HAP-1 (cell line): ENCODE data around the gene ITIH4.
A peak's percentile ranks its signal among the peaks of the same experiment; 100 is the strongest.

ENCODE experiments used
- DNase-seq, 2 experiments: peaks; one replicate each; pipeline ENCODE4 v3.0.0-alpha.2; 2016 to 2020; ENCODE audit warnings: low spot score in 2 of 2
- H3K27me3 ChIP-seq: fragments of 250-450 bp; sonication (Bioruptor Pico); 2 replicates; pipeline ENCODE4 v1.5.1; 2020; ENCODE audit warnings: low read depth, mild to moderate bottlenecking, moderate library complexity
- H3K36me3 ChIP-seq: fragments of 250-450 bp; sonication (Bioruptor Pico); replicated peaks from 2 replicates; pipeline ENCODE4 v1.5.1; 2020; ENCODE audit warnings: mild to moderate bottlenecking
- H3K4me1 ChIP-seq: fragments of 250-450 bp; sonication (Bioruptor Pico); 2 replicates; pipeline ENCODE4 v1.5.1; 2020; ENCODE audit warnings: mild to moderate bottlenecking
- H3K4me3 ChIP-seq: fragments of 250-450 bp; sonication (Bioruptor Pico); 2 replicates; pipeline ENCODE4 v1.5.1; 2020; ENCODE audit warnings: mild to moderate bottlenecking, moderate library complexity
- H3K9me3 ChIP-seq: fragments of 250-450 bp; sonication (Bioruptor Pico); 2 replicates; pipeline ENCODE4 v1.5.1; 2020; ENCODE audit warnings: mild to moderate bottlenecking, moderate library complexity
- in situ Hi-C: fragments of 300-500 bp; cut with MboI; formaldehyde crosslinking; loops from 3 replicates; pipeline ENCODE4 v1.14.3; 2020; ENCODE audit warnings: low sequenced_read_pairs, inconsistent platforms, mixed read lengths

Gene ITIH4

GRCh38 chr3:52817860-52818259 is 12.6 kb downstream of the ITIH4 start:
- Histone ChIP-seq H3K4me1 (no peaks in the 10 kb centered on the region), H3K27me3 (no peaks in the 10 kb centered on the region), H3K9me3 (no peaks in the 10 kb centered on the region), H3K4me3 (no peak overlapping the region), H3K36me3 (no peaks in the 10 kb centered on the region)
- DNase-seq: no peak
- in situ Hi-C loops: no loop called here

- Histone ChIP-seq H3K4me1 (no peaks in the 10 kb centered on the region), H3K36me3 (no peaks in the 10 kb centered on the region), H3K4me3 (no peak overlapping the region), H3K9me3 (no peaks in the 10 kb centered on the region), H3K27me3 (no peaks in the 10 kb centered on the region)
- in situ Hi-C loops: no loop called here
- DNase-seq: no peak
Measured at GRCh38 chr3:52817221-52817620, 13.3 kb downstream of the ITIH4 start.

GRCh38 chr3:52816654-52817053 is 13.8 kb downstream of the ITIH4 start:
- no peaks in the 10 kb centered on the region for H3K36me3 ChIP-seq
- no peaks in the 10 kb centered on the region for H3K4me1 ChIP-seq
- H3K4me3 ChIP-seq: no peak overlapping the region
- DNase-seq: no peak
- no peaks in the 10 kb centered on the region for H3K27me3 ChIP-seq
- in situ Hi-C loops: no loop called here
- no peaks in the 10 kb centered on the region for H3K9me3 ChIP-seq

GRCh38 chr3:52816199-52816598 is 14.3 kb downstream of the ITIH4 start:
- no peaks in the 10 kb centered on the region for H3K27me3 ChIP-seq
- H3K4me1 ChIP-seq: no peaks in the 10 kb centered on the region
- no peaks in the 10 kb centered on the region for H3K36me3 ChIP-seq
- in situ Hi-C loops: no loop called here
- no peak overlapping the region for H3K4me3 ChIP-seq
- DNase-seq: no peak
- no peaks in the 10 kb centered on the region for H3K9me3 ChIP-seq

- H3K36me3 ChIP-seq: no peaks in the 10 kb centered on the region
- no peak overlapping the region for H3K4me3 ChIP-seq
- in situ Hi-C loops: no loop called here
- no peaks in the 10 kb centered on the region for H3K4me1 ChIP-seq
- no peaks in the 10 kb centered on the region for H3K27me3 ChIP-seq
- no peaks in the 10 kb centered on the region for H3K9me3 ChIP-seq
- no peak for DNase-seq
Measured at GRCh38 chr3:52813810-52814209, 16.7 kb downstream of the ITIH4 start.

- Histone ChIP-seq H3K36me3 (no peaks in the 10 kb centered on the region), H3K4me3 (no peak overlapping the region), H3K4me1 (no peaks in the 10 kb centered on the region), H3K27me3 (no peaks in the 10 kb centered on the region), H3K9me3 (no peaks in the 10 kb centered on the region)
- in situ Hi-C loops: no loop called here
- DNase-seq: no peak
Measured at GRCh38 chr3:52811452-52812011, 18.9 kb downstream of the ITIH4 start.

DNA sequence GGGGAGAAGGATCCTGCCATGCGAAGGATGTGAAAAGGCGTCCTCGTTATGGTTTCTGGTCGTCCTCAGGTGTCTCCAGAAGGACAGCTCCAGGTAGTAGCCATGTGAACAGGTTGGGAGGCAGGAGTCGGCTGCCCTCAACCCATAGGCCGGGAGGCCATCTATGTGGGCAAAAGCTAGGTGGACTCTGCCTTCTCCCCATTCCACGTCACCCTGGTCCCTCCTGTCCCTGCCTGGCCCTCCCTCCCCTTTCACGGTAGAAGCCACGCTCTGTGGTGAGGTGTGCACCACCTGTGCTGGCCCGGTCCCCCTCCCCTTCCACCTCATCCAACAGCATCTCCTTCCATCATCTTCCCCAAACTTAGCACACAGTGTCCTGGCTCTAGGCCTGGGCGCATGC is 19.5 kb downstream of the ITIH4 start:
- no peaks in the 10 kb centered on the region for H3K36me3 ChIP-seq
- H3K27me3 ChIP-seq: no peaks in the 10 kb centered on the region
- H3K9me3 ChIP-seq: no peaks in the 10 kb centered on the region
- DNase-seq: no peak
- no peaks in the 10 kb centered on the region for H3K4me1 ChIP-seq
- H3K4me3 ChIP-seq: no peak overlapping the region
- in situ Hi-C loops: no loop called here

- Histone ChIP-seq H3K9me3 (no peaks in the 10 kb centered on the region), H3K4me1 (no peaks in the 10 kb centered on the region)
- in situ Hi-C loops: no loop called here
Measured at GRCh38 chr3:52809662-52810377, 20.7 kb downstream of the ITIH4 start.

DNA sequence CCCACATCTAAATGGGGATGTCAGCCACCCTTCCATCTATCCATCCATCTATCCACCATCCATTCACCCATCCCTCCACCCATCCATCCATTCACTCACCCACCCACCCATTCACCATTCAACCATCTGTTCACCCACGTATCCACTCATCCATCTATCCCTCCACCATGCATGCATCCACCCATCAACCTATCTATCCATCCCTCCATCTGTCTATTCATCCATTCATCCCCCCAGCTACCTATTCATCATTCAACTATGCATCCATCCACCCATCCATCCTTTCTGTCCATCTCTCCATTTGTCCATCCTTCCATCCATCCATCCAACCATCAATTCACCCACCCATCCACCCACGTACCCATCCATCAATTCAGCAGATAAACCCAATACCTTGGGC is 21.3 kb downstream of the ITIH4 start:
- no peak for DNase-seq
- Histone ChIP-seq H3K36me3 (no peaks in the 10 kb centered on the region), H3K4me1 (no peaks in the 10 kb centered on the region), H3K4me3 (no peak overlapping the region), H3K27me3 (no peaks in the 10 kb centered on the region), H3K9me3 (no peaks in the 10 kb centered on the region)
- in situ Hi-C loops: no loop called here

More at GRCh38 chr3:52809662-52810377, 20.7 kb downstream of the ITIH4 start:
- H3K4me3 ChIP-seq: no peak overlapping the region
- no peak for DNase-seq
- no peaks in the 10 kb centered on the region for H3K36me3 ChIP-seq
- H3K27me3 ChIP-seq: no peaks in the 10 kb centered on the region

- Histone ChIP-seq H3K36me3 (no peaks in the 10 kb centered on the region), H3K4me3 (no peak overlapping the region)
- in situ Hi-C loops: no loop called here
Measured at GRCh38 chr3:52805270-52806039, 25.0 kb downstream of the ITIH4 start.

DNA sequence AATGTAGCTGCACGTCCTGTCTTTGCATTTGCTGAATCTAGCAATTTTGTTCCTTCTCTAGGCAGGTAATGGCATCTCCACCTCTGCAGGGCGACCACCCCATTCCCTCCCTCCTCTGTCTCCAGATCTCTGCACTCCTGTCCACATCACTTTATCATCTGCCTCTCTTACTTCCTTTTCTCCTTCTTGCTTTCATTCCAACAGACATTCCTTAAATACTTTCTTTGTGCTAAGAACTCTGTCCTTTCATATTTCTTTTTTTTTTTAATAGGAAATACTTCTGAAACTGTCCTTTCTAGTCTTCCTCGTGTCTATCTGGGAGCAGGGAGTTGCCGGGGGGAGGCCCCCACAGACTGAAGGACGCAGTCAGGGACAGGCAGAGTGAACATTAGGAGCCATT is 28.6 kb downstream of the ITIH4 start:
- H3K27me3 ChIP-seq: no peaks in the 10 kb centered on the region
- H3K36me3 ChIP-seq: no peaks in the 10 kb centered on the region
- no peaks in the 10 kb centered on the region for H3K9me3 ChIP-seq
- in situ Hi-C loops: no loop called here
- DNase-seq: no peak
- H3K4me1 ChIP-seq: no peaks in the 10 kb centered on the region
- no peak overlapping the region for H3K4me3 ChIP-seq

More at GRCh38 chr3:52805270-52806039, 25.0 kb downstream of the ITIH4 start:
- Histone ChIP-seq H3K27me3 (no peaks in the 10 kb centered on the region), H3K9me3 (no peaks in the 10 kb centered on the region), H3K4me1 (no peaks in the 10 kb centered on the region)
- no peak for DNase-seq

DNA sequence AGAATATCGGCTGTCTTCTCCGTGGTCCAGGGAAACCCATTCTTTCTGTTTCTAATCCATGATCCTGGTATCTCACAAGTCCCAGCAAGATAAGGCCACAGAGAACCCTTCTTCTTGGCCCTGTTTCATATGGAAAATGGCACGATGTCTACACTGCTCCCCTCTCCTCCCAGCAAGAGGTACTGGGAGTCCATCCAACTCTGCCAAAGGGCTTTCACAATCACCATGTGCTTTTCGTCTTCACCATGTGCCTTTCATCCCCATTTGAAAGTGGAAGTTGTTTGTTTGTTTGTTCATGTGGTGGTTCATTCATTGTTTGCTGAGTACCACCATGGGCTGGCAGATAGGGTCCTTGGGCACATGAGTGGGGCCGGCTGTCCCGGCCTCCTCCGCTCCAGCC is 30.4 kb downstream of the ITIH4 start:
- in situ Hi-C loops: no loop called here
- H3K9me3 ChIP-seq: no peaks in the 10 kb centered on the region

GRCh38 chr3:52798978-52799476 is 31.4 kb downstream of the ITIH4 start:
- peak; percentile 6 to 56 for DNase-seq
- Histone ChIP-seq H3K36me3 (no peaks in the 10 kb centered on the region), H3K27me3 (no peaks in the 10 kb centered on the region), H3K9me3 (no peaks in the 10 kb centered on the region), H3K4me1 (no peaks in the 10 kb centered on the region), H3K4me3 (no peak overlapping the region)
- in situ Hi-C loops: no loop called here

More for the DNA sequence above, 30.4 kb downstream of the ITIH4 start:
- no peak overlapping the region for H3K4me3 ChIP-seq
- H3K4me1 ChIP-seq: no peaks in the 10 kb centered on the region
- H3K27me3 ChIP-seq: no peaks in the 10 kb centered on the region
- H3K36me3 ChIP-seq: no peaks in the 10 kb centered on the region
- no peak for DNase-seq

GRCh38 chr3:52798376-52798977 is 32.0 kb downstream of the ITIH4 start:
- Histone ChIP-seq H3K27me3 (no peaks in the 10 kb centered on the region), H3K9me3 (no peaks in the 10 kb centered on the region), H3K4me3 (no peak overlapping the region), H3K4me1 (no peaks in the 10 kb centered on the region), H3K36me3 (no peaks in the 10 kb centered on the region)
- no peak for DNase-seq
- in situ Hi-C loops: no loop called here
